ENCODE results near the gene WIPF2.

WIPF2 gene

DNA sequence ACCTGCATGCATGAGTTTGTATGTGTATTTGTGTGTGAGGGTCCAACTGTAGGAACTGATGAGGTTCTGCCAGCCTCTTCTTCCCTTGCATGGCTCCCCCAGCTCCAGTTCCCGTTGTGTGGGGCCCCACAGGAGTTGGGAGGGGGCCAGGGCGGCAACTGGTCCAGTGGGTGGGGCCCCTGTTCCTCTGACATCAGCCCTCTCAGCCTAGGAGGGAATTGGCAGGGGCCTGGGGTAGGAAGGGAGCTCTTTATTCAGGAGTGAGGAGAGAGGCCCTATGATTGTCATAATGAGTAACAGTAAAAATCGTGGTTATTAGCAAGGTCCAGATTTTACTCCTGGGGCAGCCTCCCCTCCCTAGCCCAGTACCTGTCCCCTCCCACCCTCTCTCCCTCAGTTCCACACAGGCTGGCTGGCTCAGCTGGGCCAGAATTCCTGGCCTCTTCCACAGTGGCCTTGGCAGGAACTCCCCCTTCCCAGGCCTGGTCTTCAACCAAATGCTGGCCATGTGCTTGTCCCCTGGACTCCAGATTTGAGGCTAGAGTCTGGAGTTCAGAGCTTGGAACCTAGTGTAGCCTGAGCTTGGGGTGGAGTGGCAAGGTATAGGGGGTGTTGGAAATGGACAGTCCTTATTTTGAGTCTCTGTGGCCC is 108.8 kb downstream of the WIPF2 start:
- no peak for ATAC-seq

DNA sequence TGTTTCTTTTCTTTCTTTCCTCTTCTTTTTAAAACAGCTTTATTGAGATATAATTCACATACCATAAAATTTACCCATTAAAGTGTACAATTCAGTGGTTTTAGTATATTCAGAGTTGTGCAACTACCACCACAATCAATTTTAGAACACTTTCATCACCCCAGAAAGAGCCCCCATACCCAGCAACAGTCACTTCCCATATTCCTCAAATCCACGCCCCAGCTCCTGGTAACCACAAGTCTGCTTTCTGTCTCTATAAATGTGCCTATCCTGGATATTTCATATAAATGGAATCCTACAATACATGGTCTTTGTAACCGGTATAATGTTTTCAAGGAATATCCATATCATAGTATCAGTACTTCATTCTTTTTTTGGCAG is 109.3 kb downstream of the WIPF2 start:
- ATAC-seq: no peak

DNA sequence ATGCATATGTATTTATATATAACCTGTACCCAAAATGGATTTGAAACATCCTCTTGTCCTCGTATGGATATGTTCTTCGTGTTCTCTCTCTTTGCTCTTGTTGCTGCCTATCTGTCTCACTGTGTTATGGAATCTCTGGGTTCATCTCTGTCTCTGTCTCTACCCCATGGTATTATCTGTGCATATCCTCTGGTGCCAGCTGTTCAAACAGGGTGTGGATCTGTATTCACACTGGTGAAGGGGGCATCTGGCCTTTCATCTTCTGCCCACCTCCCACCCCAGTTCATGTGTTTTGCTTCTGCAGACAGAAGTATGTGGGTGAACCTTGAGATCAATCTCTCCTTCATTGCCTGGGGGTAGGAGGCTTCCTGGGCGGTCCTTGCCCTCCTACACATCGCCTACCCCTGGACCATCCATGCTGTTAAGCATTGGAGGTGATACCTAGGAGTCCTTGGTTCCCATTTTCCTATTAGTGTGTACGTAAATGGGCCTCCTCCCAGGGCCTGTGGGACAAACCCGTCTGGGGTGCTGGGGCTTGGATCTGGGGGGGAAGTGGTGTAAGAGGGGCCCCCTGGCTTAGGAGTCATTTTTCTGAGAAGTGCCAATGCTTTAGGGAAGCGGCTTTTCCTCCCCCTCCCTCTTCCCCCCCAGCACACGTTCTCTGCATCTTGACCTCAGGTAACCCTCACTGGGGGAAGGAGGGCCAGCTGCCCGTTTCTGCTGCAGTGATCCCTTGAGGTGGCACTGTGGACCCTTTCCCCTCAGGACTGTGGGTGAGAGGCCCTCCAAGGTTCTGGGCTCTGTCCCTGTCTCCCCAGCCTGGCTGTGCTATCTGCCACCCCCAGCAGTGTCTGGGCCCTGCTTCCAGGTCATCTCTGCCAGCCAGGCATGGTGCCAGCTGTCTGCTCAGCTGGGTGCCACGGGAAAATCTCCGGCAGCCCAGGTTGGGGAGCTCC is 111.0 kb downstream of the WIPF2 start:
- no peak for ATAC-seq

DNA sequence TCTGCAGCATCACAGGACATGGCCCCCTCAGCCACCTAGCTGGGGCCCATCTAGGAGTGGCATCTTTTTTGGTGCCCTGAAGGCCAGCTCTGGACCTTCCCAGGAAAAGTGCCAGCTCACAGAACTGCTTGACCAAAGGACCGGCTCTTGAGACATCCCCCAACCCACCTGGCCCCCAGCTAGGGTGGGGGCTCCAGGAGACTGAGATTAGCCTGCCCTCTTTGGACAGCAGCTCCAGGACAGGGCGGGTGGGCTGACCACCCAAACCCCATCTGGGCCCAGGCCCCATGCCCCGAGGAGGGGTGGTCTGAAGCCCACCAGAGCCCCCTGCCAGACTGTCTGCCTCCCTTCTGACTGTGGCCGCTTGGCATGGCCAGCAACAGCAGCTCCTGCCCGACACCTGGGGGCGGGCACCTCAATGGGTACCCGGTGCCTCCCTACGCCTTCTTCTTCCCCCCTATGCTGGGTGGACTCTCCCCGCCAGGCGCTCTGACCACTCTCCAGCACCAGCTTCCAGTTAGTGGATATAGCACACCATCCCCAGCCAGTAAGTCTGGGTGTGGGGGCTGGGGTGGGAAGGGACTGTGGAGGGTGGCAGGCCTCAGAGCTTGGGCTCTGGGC is 111.9 kb downstream of the WIPF2 start:
- ATAC-seq: no peak

DNA sequence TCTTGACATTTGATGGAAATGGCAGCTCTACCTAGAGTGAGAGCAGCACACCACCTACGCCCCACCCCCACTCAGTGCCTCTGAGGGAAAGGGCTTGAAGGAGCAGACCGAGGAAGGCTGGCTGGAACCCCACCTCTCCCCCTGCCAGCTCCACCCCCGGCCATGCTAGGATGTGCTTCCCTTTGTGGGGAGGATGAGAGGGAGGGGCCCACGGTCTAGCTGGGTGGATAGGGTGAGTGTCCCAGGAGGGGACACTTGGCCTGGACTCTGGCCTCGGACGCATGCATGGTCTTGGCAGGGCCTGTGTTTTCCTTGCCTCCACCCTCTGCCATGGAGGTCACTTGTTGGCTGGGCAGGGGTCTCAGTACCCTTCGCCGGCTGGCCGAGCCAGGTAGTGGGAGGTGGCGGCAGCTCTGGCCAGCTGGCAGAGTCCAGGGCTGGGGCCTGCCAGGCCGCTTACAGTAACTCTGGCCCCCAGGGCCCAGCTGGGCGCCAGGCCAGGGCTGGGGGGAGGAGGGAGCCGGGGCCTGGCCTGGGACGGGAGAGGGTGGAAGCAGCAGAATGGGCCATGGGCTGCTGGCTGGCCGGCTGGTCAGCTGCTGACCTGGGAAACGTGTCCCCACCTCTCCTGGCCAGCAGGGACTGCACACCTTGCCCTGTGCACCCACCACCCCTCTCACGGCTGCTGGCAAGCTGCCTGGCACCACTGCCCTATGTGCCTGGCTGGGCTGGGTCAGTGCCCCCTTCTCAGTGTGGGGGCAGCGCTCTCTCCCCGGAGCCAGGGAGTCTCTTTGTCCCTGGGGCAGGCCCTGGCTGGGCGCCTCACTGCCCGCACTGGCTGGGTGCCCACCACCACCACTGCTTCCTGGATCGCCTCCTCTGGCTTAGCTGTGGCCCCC is 112.9 kb downstream of the WIPF2 start:
- ATAC-seq: no peak
